ENCODE measurements around the gene KIAA1549.
A peak's percentile ranks its signal among the peaks of the same experiment; 100 is the strongest.
"Not testable (repeated sequence)": the region's sequence is repeated elsewhere in the genome, so short reads cannot be mapped to it uniquely, and the experiment has no call there.

The KIAA1549 gene

DNA sequence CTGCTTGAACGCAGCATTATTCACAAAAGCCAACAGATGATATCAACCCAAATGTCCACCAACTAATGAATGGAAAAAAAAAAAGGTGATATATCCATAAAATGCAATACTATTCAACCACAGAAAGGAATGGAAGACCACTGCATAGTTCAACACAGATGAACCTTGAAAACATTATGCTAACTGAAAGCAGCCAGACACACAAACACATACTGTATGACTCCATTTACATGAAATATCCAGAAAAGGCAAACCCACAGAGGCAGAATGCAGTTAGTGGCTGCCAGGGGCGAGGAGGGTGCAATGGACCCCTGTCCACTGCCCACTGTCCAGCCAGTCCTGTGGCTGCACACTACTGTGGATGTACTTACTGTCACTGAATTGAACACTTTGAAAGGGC is 36.6 kb downstream of the KIAA1549 start:
- DNase-seq (ENCODE audit: low spot score) = no peak

DNA sequence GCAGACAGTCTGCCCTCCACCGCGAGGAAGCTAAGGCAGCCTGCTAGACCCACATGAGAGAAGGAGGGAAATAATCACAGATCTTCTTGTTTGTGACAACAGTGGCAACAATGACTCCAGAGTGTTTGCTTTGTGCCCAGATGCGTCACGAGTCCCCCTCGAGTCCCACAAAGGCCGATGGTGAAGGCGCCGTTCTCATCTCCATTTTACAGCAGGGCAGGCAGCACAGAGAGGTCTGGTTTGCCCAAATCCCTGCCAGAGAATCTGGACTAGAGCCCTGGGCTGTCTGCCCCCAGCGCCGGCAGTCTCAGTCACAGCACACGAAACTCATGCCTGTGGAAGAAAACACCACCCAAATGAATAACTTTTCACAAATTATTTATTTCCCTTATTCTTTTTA is 38.1 kb downstream of the KIAA1549 start:
- no peak for DNase-seq (ENCODE audit: low spot score)

DNA sequence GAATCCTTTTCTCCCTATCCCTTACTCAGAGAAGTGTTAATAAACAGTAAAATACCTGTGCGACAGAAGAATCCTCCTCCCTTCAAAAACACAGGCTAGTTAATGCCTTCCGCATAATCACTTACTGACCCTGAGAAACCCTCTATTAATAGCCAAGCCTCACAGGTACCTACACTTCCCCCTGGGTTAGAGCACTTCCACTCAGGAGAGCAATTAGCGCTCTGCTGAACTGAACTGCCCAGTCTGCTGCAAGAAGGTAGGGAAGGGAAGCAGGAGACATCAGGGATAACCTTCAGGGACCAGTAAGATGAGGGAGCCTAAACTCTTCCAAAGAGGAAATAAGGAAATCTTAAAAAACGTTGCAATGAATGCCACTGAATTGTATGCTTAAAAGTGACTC is 39.6 kb downstream of the KIAA1549 start:
- DNase-seq (ENCODE audit: low spot score) = no peak

DNA sequence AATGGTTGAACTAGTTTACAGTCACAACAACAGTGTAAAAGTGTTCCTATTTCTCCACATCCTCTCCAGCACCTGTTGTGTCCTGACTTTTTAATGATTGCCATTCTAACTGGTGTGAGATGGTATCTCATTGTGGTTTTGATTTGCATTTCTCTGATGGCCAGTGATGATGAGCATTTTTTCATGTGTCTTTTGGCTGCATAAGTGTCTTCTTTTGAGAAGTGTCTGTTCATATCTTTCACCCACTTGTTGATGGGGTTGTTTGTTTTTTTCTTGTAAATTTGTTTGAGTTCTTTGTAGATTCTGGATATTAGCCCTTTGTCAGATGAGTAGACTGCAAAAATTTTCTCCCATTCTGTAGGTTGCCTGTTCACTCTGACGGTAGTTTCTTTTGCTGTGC is 40.6 kb downstream of the KIAA1549 start:
- DNase-seq (ENCODE audit: low spot score) = not testable (repeated sequence)

- DNase-seq (ENCODE audit: low spot score) = no peak
These were observed 43.7 kb downstream of the KIAA1549 start for GRCh38 chr7:138937484-138937883.

DNA sequence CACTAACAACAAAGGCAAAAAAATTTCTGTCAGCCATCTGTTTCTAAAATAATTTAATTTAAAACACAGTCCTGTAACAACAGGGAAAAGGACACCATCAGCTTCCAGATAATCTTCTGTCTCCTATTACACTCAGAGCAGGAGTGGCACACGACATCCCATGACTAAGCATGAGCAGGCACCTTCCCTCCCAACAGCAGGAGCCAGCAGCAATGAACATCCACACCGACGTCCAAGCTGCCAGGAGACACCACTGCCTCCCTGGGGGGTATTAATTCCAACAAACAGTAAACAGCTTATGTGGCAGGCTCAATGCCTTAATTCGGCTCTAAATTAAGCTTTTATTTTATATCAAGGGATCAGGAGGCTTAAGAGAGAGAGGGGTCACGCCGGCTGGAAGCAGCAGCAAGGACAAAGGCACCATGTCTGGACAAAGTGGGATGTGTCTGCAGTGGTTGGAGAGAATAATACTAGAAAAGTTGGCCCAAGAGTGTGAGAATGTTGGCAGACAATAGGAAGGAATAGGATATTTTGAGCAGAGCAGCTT is 45.7 kb downstream of the KIAA1549 start:
- DNase-seq (ENCODE audit: low spot score) = peak; percentile 92

- DNase-seq (ENCODE audit: low spot score) = no peak
These were observed 46.3 kb downstream of the KIAA1549 start for GRCh38 chr7:138934861-138935260.

DNA sequence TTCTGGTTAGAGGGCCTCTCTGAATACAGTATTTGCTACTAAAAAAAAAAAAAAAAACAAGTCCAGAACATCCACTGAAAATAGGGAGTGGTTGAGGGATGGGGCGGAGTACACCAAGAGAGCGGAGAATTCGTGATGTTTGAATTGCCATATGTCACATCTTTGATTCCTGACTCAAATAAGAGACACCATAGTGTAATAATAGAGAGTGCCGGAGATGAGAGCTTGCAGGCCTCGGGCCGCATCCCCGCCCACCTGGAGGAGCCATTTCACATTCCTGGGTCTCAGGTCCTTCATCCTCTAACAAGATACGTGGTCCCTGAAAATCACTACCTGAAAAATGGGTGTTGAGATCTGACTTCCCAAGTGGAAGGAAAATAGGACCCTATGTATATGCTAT is 46.8 kb downstream of the KIAA1549 start:
- no peak for DNase-seq (ENCODE audit: low spot score)

- no peak for DNase-seq (ENCODE audit: low spot score)
These were observed 48.3 kb downstream of the KIAA1549 start for GRCh38 chr7:138932870-138933269.

DNA sequence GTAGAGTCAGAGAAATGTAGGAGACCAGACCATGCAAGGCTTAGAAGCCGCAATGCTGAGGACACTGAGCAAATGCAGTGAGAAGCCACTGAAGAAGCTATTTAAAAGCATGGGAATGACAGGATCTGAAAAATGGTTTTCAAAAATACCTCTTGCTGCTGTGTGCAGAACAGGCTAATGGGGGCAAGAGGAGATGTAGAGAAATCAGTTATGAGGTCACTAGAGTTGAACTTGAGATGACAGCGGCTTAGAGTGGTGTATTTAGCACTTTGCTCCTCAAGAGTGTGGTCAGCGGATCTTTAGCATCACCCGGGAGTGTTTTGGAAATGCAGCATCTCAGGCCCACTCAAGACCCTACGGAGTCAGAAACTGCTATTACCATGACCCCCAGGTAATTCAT is 48.8 kb downstream of the KIAA1549 start:
- no peak for DNase-seq (ENCODE audit: low spot score)

DNA sequence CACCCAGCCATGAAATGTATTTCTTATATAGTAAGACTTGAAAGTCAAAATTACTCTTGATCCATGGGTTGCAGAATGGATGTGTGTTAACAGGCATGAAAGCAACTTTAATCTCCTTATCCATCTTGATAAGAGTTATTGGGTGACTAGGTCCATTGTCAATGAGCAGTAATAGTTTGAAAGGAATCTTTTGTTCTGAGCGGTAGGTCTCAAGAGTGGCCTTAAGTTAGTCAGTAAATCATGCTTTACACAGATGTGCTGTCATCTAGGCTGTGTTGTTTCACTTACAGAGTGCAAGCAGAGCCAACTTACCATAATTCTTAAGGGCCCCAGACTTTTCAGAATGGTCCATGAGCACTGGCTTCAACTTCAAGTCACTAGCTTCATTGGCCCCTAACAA is 51.2 kb downstream of the KIAA1549 start:
- DNase-seq (ENCODE audit: low spot score) = no peak

DNA sequence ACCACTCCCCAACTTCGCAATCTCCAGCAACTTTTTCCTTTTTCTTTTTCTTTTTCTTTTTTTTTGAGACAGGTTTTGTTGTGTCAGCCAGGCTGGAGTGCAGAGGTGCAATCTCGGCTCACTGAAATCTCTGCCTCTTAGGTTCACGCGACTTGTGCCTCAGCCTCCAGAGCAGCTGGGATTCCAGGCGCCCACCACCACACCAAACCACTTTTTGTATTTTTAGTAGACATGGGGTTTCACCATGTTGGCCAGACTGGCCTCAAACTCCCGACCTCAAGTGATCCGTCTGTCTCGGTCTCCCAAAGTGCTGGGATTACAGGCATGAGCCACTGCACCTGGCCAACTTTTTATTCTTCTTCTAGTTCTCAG is 55.0 kb downstream of the KIAA1549 start:
- DNase-seq (ENCODE audit: low spot score) = no peak

- peak; percentile 48 for DNase-seq (ENCODE audit: low spot score)
These were observed 56.5 kb downstream of the KIAA1549 start for GRCh38 chr7:138924501-138925225.

DNA sequence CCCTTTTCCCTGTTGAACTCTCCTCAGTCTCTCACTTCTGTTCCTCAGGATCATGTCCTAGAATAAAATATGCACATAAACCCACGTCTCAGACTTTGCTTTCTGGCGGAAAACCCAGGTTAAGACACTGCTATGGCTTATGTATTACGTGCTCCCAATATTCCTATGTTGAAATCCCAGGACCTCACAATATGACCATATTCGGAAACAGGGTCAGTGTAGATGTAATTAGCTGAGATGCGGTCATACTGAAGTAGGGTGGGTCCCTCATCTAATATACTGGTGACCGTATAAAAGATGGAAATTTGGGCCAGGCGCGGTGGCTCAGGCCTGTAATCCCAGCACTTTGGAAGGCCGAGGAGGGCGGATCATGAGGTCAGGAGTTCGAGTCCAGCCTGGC is 59.9 kb downstream of the KIAA1549 start:
- DNase-seq (ENCODE audit: low spot score) = no peak

GRCh38 chr7:138919911-138920310 is 61.3 kb downstream of the KIAA1549 start:
- DNase-seq (ENCODE audit: low spot score) = no peak

DNA sequence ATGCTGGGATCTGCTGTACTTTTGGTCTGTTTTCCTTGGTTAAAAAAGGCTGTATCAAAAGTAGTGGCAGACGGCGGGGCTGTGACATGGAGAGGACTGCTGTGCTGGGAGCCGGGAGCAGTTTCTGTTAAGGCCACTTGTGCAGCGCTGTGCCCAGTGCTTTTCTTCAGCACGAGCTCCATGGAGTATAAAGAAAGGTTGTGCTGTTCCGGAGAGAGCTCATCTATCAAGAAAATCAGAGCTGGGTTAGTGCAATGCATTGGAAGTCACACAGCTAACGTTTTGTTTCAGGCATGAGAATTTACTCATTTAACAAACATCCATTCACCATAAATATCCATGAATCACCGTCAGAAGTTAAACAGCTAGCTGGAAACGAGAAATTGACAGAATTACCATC is 62.0 kb downstream of the KIAA1549 start:
- DNase-seq (ENCODE audit: low spot score) = no peak

DNA sequence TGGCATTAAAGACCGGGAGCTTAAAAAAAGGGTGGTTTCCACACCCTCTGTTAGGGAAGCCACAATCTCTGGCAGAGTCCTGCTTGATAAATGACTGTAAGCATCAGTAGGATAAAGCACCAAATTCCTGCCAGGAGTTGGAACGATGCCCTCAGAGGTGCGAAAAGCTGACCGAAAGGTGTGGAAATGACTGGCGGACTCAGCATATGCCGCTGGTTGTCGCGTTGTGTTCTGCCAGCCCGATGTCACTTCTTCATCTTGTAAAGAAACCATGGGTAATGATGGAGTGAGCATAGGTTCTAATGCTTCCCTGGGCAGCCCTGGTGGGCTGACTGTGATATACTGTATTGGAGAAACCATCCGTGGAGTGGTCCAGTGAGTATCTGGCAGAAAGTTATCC is 62.4 kb downstream of the KIAA1549 start:
- DNase-seq (ENCODE audit: low spot score) = no peak

GRCh38 chr7:138918176-138918575 is 63.0 kb downstream of the KIAA1549 start:
- no peak for DNase-seq (ENCODE audit: low spot score)

- no peak for DNase-seq (ENCODE audit: low spot score)
These were observed 63.4 kb downstream of the KIAA1549 start for GRCh38 chr7:138917771-138918170.

DNA sequence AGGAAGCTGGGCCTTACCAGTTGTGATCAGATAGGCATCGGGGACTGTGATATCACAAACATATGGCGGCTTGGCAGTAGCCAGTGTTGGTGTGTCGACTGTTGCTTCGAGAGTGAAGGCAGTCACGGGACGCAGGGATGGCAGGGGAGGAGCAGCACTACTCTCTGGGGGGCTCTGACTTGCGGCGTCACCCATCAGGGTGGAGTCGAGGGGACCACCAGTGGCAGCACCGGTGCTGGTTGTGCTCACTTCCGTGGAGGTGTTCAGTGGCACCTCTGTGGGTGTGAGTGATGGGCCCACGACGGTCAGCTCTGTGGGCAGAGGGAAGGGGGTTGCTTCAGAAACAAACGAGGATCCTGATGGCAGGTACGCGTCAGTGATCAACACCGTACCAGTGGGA is 64.5 kb downstream of the KIAA1549 start:
- DNase-seq (ENCODE audit: low spot score) = no peak

DNA sequence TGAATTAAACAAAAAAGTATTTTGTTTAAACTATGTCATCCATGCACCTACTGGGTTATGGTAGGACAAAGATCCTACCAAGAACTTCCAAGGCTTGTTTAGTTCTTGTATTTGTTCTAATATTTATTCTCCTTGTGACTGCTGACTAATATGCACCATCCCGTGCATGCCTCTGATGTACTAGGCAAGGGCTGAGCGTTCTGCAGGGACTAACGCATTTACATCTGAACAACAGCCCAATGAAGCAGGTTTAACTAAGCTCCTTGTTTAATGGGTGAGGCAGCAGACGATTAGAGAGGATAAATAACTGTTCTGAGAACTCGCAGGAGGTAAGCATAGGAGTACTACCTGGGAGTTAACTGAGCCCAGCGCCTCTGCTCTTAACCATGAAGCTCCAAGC is 64.9 kb downstream of the KIAA1549 start:
- no peak for DNase-seq (ENCODE audit: low spot score)

DNA sequence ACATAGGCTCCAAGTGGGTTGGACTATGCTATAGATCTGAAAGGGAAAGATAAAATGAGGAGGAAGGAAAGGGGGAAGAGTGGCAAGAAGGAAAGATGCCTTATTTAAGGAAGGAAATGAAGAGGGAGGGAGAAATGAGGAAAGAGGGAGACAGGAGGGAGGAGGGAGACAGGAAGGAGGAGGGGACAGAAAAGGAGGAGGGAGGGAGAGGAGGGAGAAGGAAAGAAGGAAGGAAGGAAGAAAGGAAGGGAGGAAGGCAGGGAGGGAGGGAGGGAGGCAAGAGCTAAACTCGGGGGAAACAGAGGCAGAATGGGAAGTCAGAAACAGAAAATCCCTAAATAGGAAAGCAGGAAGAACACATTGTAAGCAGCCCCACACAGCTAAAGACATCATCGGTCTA is 67.4 kb downstream of the KIAA1549 start:
- DNase-seq (ENCODE audit: low spot score) = no peak

DNA sequence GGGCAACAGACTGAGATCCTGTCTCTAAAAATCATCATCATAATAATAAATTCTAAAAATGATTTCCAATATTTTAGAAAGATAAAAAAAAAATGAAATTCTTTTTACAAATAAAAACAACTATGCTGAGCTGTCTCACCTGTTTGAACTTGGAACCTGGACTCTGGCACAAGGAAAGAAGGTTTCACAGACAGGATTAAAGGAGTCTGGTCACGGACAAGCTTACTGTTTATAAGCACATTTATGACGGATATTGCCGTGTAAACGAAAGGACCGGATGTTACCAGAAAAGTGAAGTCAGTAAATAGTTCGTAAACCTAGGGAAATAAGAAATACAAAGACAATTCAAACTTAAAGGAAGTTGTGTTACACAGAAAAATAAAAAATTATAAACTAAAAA is 70.2 kb downstream of the KIAA1549 start:
- DNase-seq (ENCODE audit: low spot score) = no peak

- DNase-seq (ENCODE audit: low spot score) = peak; percentile 59
These were observed 73.3 kb downstream of the KIAA1549 start for GRCh38 chr7:138907850-138908249.
